DND-41 (cell line): Measurements from ENCODE around the gene SOX12.

Source experiments
- EZH2 ChIP-seq: IDR thresholded peaks from 3 replicates; pipeline ENCODE4 v1.6.1; 2012; ENCODE audit warnings: borderline replicate concordance, low read depth, mild to moderate bottlenecking, moderate library complexity, low read length, inconsistent platforms; ENCODE audit not compliant: severe bottlenecking
- TF ChIP-seq, protein P1 (sequence below): IDR thresholded peaks from 2 replicates; pipeline ENCODE4 v1.5.1; 2012; ENCODE audit warnings: borderline replicate concordance, low read length, moderate library complexity, mild to moderate bottlenecking; ENCODE audit not compliant: poor library complexity, severe bottlenecking; ENCODE audit errors: extremely low read depth

DNA sequence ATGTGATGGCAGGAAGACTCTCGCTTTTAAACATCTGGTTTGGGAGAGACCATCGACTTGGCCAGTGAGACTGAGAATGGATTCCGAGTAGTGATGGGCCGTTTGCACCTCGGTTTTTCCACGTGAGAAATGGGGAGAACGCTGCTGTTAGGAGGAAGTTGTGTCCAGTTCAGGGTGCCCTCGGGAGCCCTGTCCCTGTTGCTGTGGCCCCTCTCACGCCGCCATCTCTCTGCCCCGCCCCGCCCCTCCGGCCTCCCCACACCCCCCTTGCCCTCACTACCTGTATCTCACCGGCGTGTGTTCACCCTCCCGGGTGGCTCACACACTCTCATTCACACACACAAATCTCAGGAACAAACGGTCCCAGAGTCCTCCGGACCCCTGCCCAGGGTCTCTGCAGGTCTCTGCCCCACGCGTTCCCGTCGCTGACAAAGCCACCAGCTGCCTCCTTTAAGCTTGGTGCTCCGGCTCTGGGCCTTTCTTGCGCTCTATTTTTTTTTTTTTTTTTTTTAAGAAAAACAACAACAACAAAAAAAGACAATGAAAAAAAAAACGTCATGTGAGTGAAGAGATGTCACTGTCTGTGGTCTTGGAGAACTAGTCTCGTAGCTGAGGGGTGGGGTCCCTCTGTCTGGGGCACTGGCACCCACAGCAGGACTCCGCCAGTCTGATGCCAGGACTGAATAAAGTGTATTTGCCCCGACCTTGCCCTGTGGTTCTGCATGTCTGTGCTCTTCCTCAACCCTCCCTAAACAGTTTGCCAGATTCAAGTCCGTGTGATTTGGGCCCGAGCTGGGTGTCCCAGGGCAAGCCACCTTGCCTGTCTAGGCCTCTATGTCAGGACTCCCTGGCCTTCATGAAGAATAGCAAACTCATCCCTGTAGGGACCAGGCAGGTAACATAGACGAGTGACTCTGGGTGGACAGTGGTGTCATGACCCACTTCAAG is 2.9 kb downstream of the SOX12 start:
- TF ChIP-seq, protein P1, sequence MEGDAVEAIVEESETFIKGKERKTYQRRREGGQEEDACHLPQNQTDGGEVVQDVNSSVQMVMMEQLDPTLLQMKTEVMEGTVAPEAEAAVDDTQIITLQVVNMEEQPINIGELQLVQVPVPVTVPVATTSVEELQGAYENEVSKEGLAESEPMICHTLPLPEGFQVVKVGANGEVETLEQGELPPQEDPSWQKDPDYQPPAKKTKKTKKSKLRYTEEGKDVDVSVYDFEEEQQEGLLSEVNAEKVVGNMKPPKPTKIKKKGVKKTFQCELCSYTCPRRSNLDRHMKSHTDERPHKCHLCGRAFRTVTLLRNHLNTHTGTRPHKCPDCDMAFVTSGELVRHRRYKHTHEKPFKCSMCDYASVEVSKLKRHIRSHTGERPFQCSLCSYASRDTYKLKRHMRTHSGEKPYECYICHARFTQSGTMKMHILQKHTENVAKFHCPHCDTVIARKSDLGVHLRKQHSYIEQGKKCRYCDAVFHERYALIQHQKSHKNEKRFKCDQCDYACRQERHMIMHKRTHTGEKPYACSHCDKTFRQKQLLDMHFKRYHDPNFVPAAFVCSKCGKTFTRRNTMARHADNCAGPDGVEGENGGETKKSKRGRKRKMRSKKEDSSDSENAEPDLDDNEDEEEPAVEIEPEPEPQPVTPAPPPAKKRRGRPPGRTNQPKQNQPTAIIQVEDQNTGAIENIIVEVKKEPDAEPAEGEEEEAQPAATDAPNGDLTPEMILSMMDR, result no peak
- TF ChIP-seq EZH2, result no peak
